C4-2B (cell line): Measurements from ENCODE around the gene TUFM.
A peak's percentile ranks its signal among the peaks of the same experiment; 100 is the strongest.
"Not testable (repeated sequence)": the region's sequence is repeated elsewhere in the genome, so short reads cannot be mapped to it uniquely, and the experiment has no call there.

Source experiments
- H3K27ac ChIP-seq: fragments of 450-650 bp; 2 replicates; pipeline ENCODE4 v1.5.1; 2017
- ZFX ChIP-seq: fragments of 450-650 bp; IDR thresholded peaks from 2 replicates; pipeline ENCODE4 v1.6.1; 2017
- TF ChIP-seq, protein P1 (sequence below): fragments of 450-650 bp; conservative IDR thresholded peaks from 2 replicates; pipeline ENCODE4 v1.5.1; 2017; ENCODE audit warnings: mild to moderate bottlenecking

Gene TUFM

DNA sequence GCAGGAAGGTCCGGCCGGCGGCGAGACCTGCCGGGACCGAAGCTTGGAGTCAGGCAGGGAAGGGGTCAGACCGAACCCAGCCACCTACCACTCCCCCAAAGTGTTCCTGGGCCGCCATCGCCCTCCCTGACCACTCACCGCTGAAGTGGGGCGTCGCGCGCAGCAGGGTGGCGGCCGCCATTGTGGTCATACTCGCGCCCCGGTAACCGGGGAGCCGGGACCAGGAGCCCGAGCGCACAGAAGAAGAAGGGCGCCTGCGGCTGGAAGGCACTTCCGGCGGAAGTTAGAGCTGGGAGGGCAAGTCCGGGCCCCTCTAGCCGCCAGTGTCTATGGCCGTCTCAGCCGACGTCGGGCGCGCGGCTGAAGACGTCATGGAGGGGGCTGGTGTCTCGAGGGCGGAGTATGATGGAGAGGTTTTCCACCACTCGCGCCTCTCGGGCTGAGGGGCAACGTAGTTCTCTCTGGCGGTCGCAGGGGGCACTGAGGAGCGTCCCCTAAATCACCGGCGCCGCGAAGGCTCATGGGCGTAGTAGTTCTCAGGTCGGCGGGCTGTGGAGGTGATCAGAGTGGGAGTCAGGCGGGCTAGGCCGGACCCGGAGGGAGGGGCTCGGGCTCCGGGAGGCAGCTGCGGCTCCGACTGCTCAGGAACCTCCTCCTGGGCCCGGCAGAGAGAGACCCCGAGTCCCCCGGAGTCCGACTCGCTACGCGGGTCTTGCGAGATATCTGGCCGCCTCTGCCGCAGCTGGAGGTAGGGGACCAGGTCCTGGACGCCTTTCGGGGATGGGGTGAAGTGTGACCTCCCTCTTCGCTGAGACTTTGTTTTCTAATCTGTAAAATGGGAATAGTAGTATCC, at the start of gene TUFM:
TSS of gene TUFM (minus strand) at position 269 of the 853 bp plus-strand sequence. CDS start at position 190, 79 bp downstream.
- TF ChIP-seq ZFX: peak; percentile 92
- TF ChIP-seq, protein P1, sequence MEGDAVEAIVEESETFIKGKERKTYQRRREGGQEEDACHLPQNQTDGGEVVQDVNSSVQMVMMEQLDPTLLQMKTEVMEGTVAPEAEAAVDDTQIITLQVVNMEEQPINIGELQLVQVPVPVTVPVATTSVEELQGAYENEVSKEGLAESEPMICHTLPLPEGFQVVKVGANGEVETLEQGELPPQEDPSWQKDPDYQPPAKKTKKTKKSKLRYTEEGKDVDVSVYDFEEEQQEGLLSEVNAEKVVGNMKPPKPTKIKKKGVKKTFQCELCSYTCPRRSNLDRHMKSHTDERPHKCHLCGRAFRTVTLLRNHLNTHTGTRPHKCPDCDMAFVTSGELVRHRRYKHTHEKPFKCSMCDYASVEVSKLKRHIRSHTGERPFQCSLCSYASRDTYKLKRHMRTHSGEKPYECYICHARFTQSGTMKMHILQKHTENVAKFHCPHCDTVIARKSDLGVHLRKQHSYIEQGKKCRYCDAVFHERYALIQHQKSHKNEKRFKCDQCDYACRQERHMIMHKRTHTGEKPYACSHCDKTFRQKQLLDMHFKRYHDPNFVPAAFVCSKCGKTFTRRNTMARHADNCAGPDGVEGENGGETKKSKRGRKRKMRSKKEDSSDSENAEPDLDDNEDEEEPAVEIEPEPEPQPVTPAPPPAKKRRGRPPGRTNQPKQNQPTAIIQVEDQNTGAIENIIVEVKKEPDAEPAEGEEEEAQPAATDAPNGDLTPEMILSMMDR: peak; percentile 84
- H3K27ac ChIP-seq: peak within 1 kb of the TSS; percentile 97

- TF ChIP-seq, protein P1: no peak
- no peak for TF ChIP-seq ZFX
- no peak overlapping the region for H3K27ac ChIP-seq
Measured at GRCh38 chr16:28895609-28896008, 49.5 kb upstream of the TUFM start.

DNA sequence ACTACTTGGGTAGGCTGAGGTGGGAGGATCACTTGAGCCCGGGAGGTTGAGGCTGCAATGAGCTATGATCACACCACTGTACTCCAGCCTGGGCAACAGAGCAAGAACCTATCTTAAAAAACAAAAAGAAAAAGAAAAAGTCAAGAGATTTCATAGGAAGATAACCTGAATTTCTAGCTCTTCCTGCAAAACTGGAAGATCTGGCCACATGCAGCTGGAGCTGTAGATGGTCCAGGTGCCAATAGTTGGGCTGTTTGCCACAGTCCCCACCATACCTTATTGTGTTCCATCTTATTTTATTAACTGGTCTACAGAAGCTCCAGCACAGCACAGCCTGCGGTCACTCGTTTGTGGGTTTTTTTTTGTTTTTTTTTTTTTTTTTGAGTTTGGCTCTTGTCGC, 47.1 kb upstream of the TUFM start:
- no peak overlapping the region for H3K27ac ChIP-seq
- TF ChIP-seq ZFX: no peak
- TF ChIP-seq, protein P1: no peak

DNA sequence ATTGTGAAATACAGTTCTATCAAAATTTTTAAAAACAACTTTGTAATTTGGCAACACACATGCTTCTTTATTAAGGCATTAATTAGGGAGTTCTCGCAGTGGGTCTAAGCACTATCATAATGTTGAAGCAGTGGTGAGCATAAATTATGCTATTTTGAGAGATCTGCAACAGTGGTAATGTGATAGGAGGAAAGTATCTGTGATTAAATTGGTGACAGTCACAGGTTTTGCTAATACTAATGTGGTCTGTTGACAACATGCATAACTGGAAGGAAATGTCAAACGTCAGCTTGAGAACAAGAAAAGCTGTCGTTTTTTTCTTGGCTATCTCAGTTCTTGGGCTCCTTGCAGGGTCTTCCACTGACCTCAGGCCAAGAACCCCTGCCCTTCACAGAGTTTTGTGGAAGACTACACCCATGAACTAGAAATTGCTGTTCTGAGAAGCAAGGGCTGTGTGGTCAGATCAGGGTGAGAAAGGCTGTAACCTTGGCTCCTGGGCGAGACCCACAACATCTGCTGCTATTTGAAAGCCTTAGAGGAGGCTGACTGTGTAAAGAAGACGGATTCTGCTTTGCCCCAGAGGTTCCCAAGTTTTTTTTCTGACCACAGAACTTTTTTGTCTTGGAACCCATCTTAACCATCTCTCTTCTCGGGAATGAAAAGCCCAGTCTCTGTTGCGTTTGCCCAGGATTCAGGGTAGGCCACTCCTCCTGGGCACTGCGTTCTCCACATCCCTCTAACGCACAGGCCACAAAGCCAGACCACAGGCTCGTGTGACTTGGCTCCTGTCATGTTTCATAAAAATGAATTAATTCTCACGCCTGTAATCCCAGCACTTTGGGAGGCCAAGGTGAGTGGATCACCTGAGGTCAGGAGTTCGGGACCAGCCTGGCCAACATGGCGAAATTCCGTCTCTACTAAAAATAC, 46.1 kb upstream of the TUFM start:
- no peak overlapping the region for H3K27ac ChIP-seq
- no peak for TF ChIP-seq ZFX
- TF ChIP-seq, protein P1: no peak

DNA sequence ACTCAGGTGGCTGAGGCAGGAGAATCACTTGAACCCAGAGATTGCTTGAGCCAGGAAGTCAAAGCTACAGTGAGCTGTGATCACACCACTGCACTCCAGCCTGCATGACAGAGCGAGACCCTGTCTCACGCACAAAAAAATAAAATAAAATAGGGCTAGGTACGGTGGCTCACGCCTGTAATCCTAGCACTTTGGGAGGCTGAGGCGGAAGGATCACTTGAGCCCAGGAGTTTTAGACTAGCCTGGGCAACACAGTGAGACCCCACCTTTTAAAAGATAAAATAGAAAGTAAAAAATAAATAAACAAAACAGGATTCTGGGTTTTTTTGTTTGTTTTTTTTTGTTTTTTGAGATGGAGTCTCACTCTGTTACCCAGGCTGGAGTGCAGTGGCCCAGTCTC, 44.2 kb upstream of the TUFM start:
- H3K27ac ChIP-seq: not testable (repeated sequence)

DNA sequence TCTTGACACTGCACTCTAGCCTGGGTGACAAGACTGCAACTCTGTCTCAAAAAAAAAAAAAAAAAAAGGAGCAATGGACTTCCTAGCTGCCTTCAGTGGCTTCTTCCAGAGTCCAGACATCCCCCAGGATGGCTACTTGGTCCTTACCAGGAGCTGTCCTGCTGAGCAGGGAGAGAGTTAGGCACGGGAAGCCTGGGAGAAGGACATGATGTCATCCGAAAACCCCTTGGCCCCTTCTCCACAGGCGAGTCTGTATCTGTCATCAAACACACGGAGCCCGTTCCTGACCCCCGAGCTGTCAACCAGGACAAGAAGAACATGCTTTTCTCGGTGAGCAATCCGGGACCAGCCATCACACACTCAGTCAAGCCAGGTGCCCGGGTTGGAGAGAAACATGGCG, 40.8 kb upstream of the TUFM start:
- no peak for TF ChIP-seq ZFX
- TF ChIP-seq, protein P1: no peak
- no peak overlapping the region for H3K27ac ChIP-seq

- H3K27ac ChIP-seq: no peak overlapping the region
- TF ChIP-seq, protein P1: no peak
- TF ChIP-seq ZFX: no peak
Measured at GRCh38 chr16:28884045-28884444, 37.9 kb upstream of the TUFM start.
